Body of pancreas (tissue), 4 donors: ENCODE data around the gene UBN1. TPM values are rescaled to one million over a fixed set of nuclear protein-coding genes. Genes with fewer than 3 reads are reported as not detected.

Source experiments
- ATAC-seq: fragments of 150-250 bp; one replicate; pipeline ENCODE4 v1.9.1; 2016
- DNase-seq, 4 donors: peaks; one replicate each; pipeline ENCODE4 v3.0.0-alpha.2; 2019
- H3K27ac ChIP-seq, 4 donors: fragments of 200-600 bp; sonication (generic); 1 replicate in 3 of 4; 2 replicates in 1 of 4; pipeline versions ENCODE4 v1.5.1 to v1.6.1; 2016 to 2019; ENCODE audit warnings: mild to moderate bottlenecking in 1 of 4, mixed read lengths in 1 of 4, moderate library complexity in 1 of 4
- H3K27me3 ChIP-seq, 2 donors: fragments of 200-600 bp; sonication (generic); one replicate each; pipeline ENCODE4 v1.6.0; 2016; ENCODE audit warnings: mild to moderate bottlenecking in 1 of 2
- H3K36me3 ChIP-seq, 2 donors: fragments of 200-600 bp; sonication (generic); replicated peaks in 1 of 2; 2 replicates each; pipeline ENCODE4 v1.5.1; 2016; ENCODE audit warnings: low read depth in 2 of 2; ENCODE audit not compliant: insufficient read depth in 1 of 2
- H3K4me1 ChIP-seq: fragments of 200-600 bp; sonication (generic); one replicate; pipeline ENCODE4 v1.6.0; 2016
- H3K4me3 ChIP-seq, 2 donors: fragments of 200-600 bp; sonication (generic); 1 replicate in 1 of 2; 2 replicates in 1 of 2; pipeline ENCODE4 v1.5.1; 2016 to 2019
- H3K9me3 ChIP-seq, 3 donors: fragments of 200-600 bp; sonication (generic); 1 replicate in 2 of 3; 2 replicates in 1 of 3; pipeline ENCODE4 v1.5.1; 2016
- CTCF ChIP-seq, 7 experiments: fragments of 450-650 bp in 4 of 7; fragments of 200-600 bp in 3 of 7; sonication (generic) in 3 of 7; IDR thresholded peaks; one replicate each; pipeline ENCODE4 v1.5.1; 2016 to 2019; ENCODE audit warnings: antibody characterized with exemption in 7 of 7
- POLR2A ChIP-seq, 3 donors: fragments of 450-650 bp; IDR thresholded peaks; one replicate each; pipeline ENCODE4 v1.6.1; 2016; ENCODE audit warnings: antibody characterized with exemption in 3 of 3, mild to moderate bottlenecking in 2 of 3
- whole genome bisulfite sequencing, 2 donors: methylation state at CpG; one replicate each; pipeline ENCODE4 v1.1.5; 2017; 5-methylcytosine and 5-hydroxymethylcytosine counted together
- intact Hi-C: fragments of 100-400 bp; cut with DNase I; formaldehyde crosslinking; loops from one replicate; pipeline ENCODE4 v1.15.1; 2023
- total RNA-seq, 2 donors: library from RNA; depleted of rRNA; stranded (reverse); fragments of >200 nt; gene quantifications; one replicate each; pipeline ENCODE4 v1.1.0, GENCODE V29; 2016

Gene UBN1
- total RNA-seq, 2 donors from 2014 or later = 20.8 to 41.2 TPM

GRCh38 chr16:4914528-4915225, 67.4 kb downstream of the UBN1 start:
- 89 to 98% methylated on average over 7 of the region's 7 CpGs for WGBS, 2 donors
- Histone ChIP-seq H3K4me3 (no peak overlapping the region), H3K27ac (no peak overlapping the region), H3K9me3 (no peaks in the 10 kb centered on the region), H3K36me3 (no peaks in the 10 kb centered on the region), H3K27me3 (no peaks in the 10 kb centered on the region), H3K4me1 (peaks cover 7% of the 10 kb centered on the region)
- intact Hi-C loops = no loop called here
- no peak for DNase-seq
- no peak for TF ChIP-seq POLR2A (IDR thresholded peaks at IDR 0.05)
- TF ChIP-seq CTCF (IDR thresholded peaks at IDR 0.05) = no peak
- ATAC-seq = no peak

- no peak for ATAC-seq
Measured at GRCh38 chr16:4915226-4915761, 68.0 kb downstream of the UBN1 start.

DNA sequence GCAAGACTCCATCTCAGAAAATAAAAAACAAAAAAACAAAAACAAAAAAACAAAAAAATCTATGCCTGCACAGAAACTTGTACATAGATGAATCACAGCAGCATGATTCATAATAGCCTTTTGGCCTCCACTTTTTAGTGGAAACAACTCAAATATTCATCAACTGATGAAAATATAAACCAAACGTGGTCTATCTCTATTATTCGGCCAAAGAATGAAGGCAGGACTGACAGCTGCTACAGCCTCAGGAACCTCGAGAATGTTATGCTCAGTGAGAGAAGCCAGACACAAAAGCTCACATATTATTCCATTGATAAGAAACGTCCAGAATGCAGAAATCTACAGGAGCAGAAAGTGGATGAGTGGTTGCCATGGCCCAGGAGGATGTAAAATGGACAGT, 69.8 kb downstream of the UBN1 start:
- intact Hi-C loops = no loop called here
- H3K9me3 ChIP-seq = no peaks in the 10 kb centered on the region
- no peaks in the 10 kb centered on the region for H3K27me3 ChIP-seq
- TF ChIP-seq POLR2A (IDR thresholded peaks at IDR 0.05) = no peak
- TF ChIP-seq CTCF (IDR thresholded peaks at IDR 0.05) = no peak
- DNase-seq = no peak
- no peak overlapping the region for H3K4me3 ChIP-seq
- ATAC-seq = no peak
- WGBS, 2 donors = 50 to 57% methylated on average over 4 of the region's 4 CpGs
- peaks cover 7% of the 10 kb centered on the region for H3K4me1 ChIP-seq
- H3K36me3 ChIP-seq = no peaks in the 10 kb centered on the region
- H3K27ac ChIP-seq = no peak overlapping the region

More at GRCh38 chr16:4915226-4915761, 68.0 kb downstream of the UBN1 start:
- 75 to 76% methylated on average over 9 to 11 of the region's 11 CpGs for WGBS, 2 donors
- DNase-seq = no peak
- Histone ChIP-seq H3K27ac (no peak overlapping the region), H3K4me1 (peaks cover 7% of the 10 kb centered on the region), H3K4me3 (no peak overlapping the region), H3K36me3 (no peaks in the 10 kb centered on the region), H3K9me3 (no peaks in the 10 kb centered on the region), H3K27me3 (no peaks in the 10 kb centered on the region)
- intact Hi-C loops = no loop called here
- no peak for TF ChIP-seq POLR2A (IDR thresholded peaks at IDR 0.05)
- no peak for TF ChIP-seq CTCF (IDR thresholded peaks at IDR 0.05)

DNA sequence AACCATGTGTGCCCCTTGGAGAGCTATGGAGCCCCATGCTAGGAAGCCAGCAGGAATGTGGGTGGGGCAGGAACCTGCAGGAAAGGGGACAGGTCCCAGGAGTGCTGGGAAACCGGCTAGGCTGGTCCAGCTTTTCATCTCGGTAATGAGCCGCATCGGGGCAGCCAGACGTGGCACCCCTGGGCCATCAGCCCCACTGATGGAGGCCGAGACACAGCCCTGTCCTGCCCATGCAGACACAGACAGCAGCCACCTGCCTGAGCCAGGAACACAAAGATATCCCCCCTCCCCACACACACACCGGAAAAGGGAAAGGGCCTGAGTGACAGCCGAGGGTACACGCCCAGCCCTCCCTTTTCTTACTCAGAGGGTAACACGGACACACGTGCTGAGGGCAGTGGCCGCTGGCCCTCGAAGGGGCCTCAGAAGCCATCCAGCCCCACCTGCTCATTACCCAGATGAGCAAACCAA, 71.5 kb downstream of the UBN1 start:
- TF ChIP-seq CTCF (IDR thresholded peaks at IDR 0.05) (no peak), POLR2A (IDR thresholded peaks at IDR 0.05) (no peak)

More for the DNA sequence above, 71.5 kb downstream of the UBN1 start:
- H3K4me3 ChIP-seq = no peak overlapping the region
- H3K27me3 ChIP-seq = no peaks in the 10 kb centered on the region
- DNase-seq = peak; percentile 16 to 65 (median 39)
- intact Hi-C loops = no loop called here
- H3K27ac ChIP-seq = peak overlapping the region in 2 of 4 donors; percentile 41 to 58
- WGBS, 2 donors = 40 to 52% methylated on average over 4 to 13 of the region's 13 CpGs
- H3K9me3 ChIP-seq = no peaks in the 10 kb centered on the region
- H3K36me3 ChIP-seq = no peaks in the 10 kb centered on the region
- peak; percentile 79 for ATAC-seq
- peaks cover 13% of the 10 kb centered on the region for H3K4me1 ChIP-seq
